ENCODE measurements around the gene OXER1.
A peak's percentile ranks its signal among the peaks of the same experiment; 100 is the strongest.

The OXER1 gene

DNA sequence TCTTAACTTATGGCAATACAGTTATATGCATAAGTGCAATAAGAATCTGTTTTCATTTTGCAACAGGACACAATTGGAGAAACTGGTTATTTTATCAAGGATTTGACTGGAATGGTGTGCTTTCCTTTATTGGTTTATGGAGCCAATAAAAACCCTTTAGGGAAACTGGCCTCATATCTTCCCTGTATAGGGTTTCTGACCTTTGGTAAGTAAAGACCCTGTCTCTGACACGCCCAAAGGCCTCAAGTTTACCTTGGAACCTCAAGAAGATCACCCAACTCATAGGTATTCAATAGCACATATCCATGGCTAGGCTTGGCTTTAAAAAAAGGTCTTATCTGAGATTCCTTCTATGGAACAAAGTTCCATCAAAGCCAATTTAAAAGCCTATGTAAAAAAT lies 17.2 kb upstream of the OXER1 start:
- no peaks in the 10 kb centered on the region for H3K36me3 ChIP-seq (ENCODE audit: insufficient read depth)
- no peaks in the 10 kb centered on the region for H3K79me2 ChIP-seq (ENCODE audit: insufficient read depth, low read depth)
- no peak overlapping the region for H3K4me3 ChIP-seq (IDR thresholded peaks at IDR 0.05; ENCODE audit: insufficient read depth, low read depth, low read length)
- H3K4me2 ChIP-seq, result no peak overlapping the region
- H4K20me1 ChIP-seq (ENCODE audit: insufficient read depth), result no peaks in the 10 kb centered on the region
- no peak overlapping the region for H2AFZ ChIP-seq (ENCODE audit: low read depth)
- H3K9ac ChIP-seq, result no peak overlapping the region
- peaks cover 4% of the 10 kb centered on the region for H3K4me1 ChIP-seq (ENCODE audit: low read depth, poor library complexity, severe bottlenecking)
- H3K27ac ChIP-seq, result no peak overlapping the region
- TF ChIP-seq, protein P1, sequence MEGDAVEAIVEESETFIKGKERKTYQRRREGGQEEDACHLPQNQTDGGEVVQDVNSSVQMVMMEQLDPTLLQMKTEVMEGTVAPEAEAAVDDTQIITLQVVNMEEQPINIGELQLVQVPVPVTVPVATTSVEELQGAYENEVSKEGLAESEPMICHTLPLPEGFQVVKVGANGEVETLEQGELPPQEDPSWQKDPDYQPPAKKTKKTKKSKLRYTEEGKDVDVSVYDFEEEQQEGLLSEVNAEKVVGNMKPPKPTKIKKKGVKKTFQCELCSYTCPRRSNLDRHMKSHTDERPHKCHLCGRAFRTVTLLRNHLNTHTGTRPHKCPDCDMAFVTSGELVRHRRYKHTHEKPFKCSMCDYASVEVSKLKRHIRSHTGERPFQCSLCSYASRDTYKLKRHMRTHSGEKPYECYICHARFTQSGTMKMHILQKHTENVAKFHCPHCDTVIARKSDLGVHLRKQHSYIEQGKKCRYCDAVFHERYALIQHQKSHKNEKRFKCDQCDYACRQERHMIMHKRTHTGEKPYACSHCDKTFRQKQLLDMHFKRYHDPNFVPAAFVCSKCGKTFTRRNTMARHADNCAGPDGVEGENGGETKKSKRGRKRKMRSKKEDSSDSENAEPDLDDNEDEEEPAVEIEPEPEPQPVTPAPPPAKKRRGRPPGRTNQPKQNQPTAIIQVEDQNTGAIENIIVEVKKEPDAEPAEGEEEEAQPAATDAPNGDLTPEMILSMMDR (conservative IDR thresholded peaks at IDR 0.05; ENCODE audit: low read depth, low read length), result no peak
- no peaks in the 10 kb centered on the region for H3K27me3 ChIP-seq (ENCODE audit: insufficient read depth, low read depth)

DNA sequence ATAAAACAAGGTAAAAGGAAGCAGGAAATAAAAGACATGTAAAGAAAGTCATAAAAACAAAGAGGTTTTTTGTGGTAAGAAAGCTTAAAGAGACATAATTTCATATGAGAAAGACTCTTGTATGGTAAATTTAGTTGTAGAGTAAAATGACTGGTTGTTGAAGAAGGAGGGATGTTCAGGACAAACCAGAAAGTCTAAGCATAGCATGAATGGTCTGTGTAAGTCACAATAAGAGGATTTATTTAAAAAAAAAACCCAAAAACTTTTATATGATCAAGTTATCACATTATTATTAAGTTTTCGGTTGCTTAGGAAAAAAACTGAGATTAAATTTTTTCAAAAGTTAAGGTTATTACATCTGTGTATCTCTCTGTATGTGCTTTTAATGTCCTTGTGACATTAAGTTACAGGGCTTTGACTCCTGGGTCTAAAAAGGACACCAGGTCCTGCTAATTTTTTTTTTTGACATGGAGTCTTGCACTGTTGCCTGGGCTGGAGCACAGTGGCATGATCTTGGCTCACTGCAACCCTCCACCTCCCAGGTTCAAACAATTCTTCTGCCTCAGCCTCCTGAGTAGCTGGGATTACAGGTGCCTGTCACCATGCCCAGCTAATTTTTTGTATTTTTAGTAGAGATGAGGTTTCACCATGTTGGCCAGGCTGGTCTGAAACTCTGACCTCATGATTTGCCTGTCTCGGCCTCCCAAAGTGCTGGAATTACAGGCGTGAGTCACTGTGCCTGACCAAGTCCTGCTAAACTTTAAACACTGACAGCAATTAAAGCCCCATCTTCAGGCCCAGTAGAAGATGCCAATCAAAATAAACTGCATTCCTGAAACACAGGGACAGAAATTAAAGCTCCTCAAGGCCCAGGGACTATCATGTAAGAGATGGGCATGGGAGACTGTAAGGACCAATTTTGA lies 14.2 kb upstream of the OXER1 start:
- H2AFZ ChIP-seq (ENCODE audit: low read depth), result no peak overlapping the region
- H3K36me3 ChIP-seq (ENCODE audit: insufficient read depth), result no peaks in the 10 kb centered on the region
- no peak overlapping the region for H3K4me3 ChIP-seq (IDR thresholded peaks at IDR 0.05; ENCODE audit: insufficient read depth, low read depth, low read length)
- H4K20me1 ChIP-seq (ENCODE audit: insufficient read depth), result no peaks in the 10 kb centered on the region
- no peak overlapping the region for H3K9ac ChIP-seq
- H3K27ac ChIP-seq, result no peak overlapping the region
- H3K27me3 ChIP-seq (ENCODE audit: insufficient read depth, low read depth), result no peaks in the 10 kb centered on the region
- TF ChIP-seq, protein P1 (conservative IDR thresholded peaks at IDR 0.05; ENCODE audit: low read depth, low read length), result no peak
- H3K79me2 ChIP-seq (ENCODE audit: insufficient read depth, low read depth), result no peaks in the 10 kb centered on the region
- peaks cover 19% of the 10 kb centered on the region for H3K4me1 ChIP-seq (ENCODE audit: low read depth, poor library complexity, severe bottlenecking)
- H3K4me2 ChIP-seq, result no peak overlapping the region

DNA sequence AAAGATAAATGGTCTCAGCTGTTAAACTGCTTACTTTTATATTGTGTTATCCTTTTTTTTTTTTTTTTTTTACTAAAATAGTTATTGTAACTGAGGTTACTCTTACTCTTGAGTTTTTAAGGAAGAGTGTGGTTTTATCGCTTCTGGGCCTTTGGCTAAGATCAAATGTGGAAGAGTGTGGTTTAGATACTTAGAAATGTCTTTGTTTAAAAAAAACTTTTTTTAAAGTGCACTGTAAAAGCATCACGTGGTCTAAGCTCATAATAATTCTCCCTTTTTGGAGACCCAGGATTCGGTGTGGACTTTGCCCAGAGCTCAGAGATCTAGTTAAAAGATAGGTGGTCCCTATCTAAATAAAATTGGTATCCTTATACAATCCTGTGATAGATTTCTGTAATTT lies 11.9 kb upstream of the OXER1 start:
- Histone ChIP-seq H3K79me2 (ENCODE audit: insufficient read depth, low read depth) (no peaks in the 10 kb centered on the region), H3K4me3 (IDR thresholded peaks at IDR 0.05; ENCODE audit: insufficient read depth, low read depth, low read length) (no peak overlapping the region), H3K27ac (peak overlapping the region; percentile 62), H3K4me2 (peak overlapping the region; percentile 71), H3K36me3 (ENCODE audit: insufficient read depth) (no peaks in the 10 kb centered on the region), H3K9ac (peak overlapping the region; percentile 26; the same call in 1 of the 2 replicates), H3K4me1 (ENCODE audit: low read depth, poor library complexity, severe bottlenecking) (peaks cover 19% of the 10 kb centered on the region), H2AFZ (ENCODE audit: low read depth) (peak overlapping the region; percentile 37), H3K27me3 (ENCODE audit: insufficient read depth, low read depth) (no peaks in the 10 kb centered on the region), H4K20me1 (ENCODE audit: insufficient read depth) (no peaks in the 10 kb centered on the region)
- TF ChIP-seq, protein P1 (conservative IDR thresholded peaks at IDR 0.05; ENCODE audit: low read depth, low read length), result no peak

DNA sequence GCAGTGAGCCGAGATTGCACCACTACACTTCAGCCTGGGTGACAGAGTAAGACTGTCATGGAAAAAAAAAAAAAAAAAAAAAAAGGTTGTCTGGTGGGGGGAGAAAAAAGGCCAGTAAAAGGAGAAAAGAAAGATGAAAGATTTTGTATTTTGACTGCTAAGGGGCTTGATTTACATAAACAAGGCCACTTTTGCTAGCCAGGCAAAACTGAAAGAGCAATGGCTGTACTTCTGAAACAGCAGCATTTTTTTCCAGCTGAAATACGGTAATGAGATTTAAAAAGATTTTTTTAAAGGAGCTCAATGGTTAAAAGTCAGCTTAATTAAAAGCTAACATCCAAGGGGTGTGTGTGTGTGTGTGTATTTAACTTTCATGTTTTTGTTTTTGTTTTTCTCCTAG lies 11.3 kb upstream of the OXER1 start:
- no peaks in the 10 kb centered on the region for H3K79me2 ChIP-seq (ENCODE audit: insufficient read depth, low read depth)
- H3K4me2 ChIP-seq, result peak overlapping the region; percentile 71
- H3K27me3 ChIP-seq (ENCODE audit: insufficient read depth, low read depth), result no peaks in the 10 kb centered on the region
- peaks cover 19% of the 10 kb centered on the region for H3K4me1 ChIP-seq (ENCODE audit: low read depth, poor library complexity, severe bottlenecking)
- H3K27ac ChIP-seq, result peak overlapping the region; percentile 62
- peak overlapping the region; percentile 26; the same call in 1 of the 2 replicates for H3K9ac ChIP-seq
- no peaks in the 10 kb centered on the region for H4K20me1 ChIP-seq (ENCODE audit: insufficient read depth)
- TF ChIP-seq, protein P1 (conservative IDR thresholded peaks at IDR 0.05; ENCODE audit: low read depth, low read length), result no peak
- H3K36me3 ChIP-seq (ENCODE audit: insufficient read depth), result no peaks in the 10 kb centered on the region
- peak overlapping the region; percentile 37; the same call in 1 of the 2 replicates for H2AFZ ChIP-seq (ENCODE audit: low read depth)
- no peak overlapping the region for H3K4me3 ChIP-seq (IDR thresholded peaks at IDR 0.05; ENCODE audit: insufficient read depth, low read depth, low read length)

All from KMS-11 (cell line).